Lung (tissue), 12 donors: ENCODE measurements around the gene TMEM132A. TPM values are rescaled to one million over a fixed set of nuclear protein-coding genes. Genes with fewer than 3 reads are reported as not detected.
"Not testable (repeated sequence)": the region's sequence is repeated elsewhere in the genome, so short reads cannot be mapped to it uniquely, and the experiment has no call there.

ENCODE experiments used
- ATAC-seq: fragments of 200-7000 bp; cut with Tn5 transposase; one replicate; pipeline ENCODE4 v1.9.1; 2020; ENCODE audit warnings: moderate number of reproducible peaks; ENCODE audit not compliant: insufficient read depth, low FRiP score
- DNase-seq, 3 donors: peaks; one replicate each; pipeline ENCODE4 v3.0.0-alpha.2; 2013 to 2017
- H3K27ac ChIP-seq, 2 donors: one replicate each; pipeline ENCODE4 v1.5.1; 2013; ENCODE audit warnings: mild to moderate bottlenecking in 2 of 2, moderate library complexity in 2 of 2, control low read depth in 1 of 2, inconsistent platforms in 1 of 2, low read depth in 1 of 2, low read length in 1 of 2
- H3K27me3 ChIP-seq, 3 donors: one replicate each; pipeline ENCODE4 v1.5.1; 2013; ENCODE audit warnings: low read length in 2 of 3; ENCODE audit not compliant: control insufficient read depth in 3 of 3, insufficient read depth in 3 of 3
- H3K36me3 ChIP-seq, 4 donors: one replicate each; pipeline ENCODE4 v1.5.1; 2013; ENCODE audit warnings: low read length in 4 of 4, mild to moderate bottlenecking in 1 of 4, moderate library complexity in 1 of 4; ENCODE audit not compliant: control insufficient read depth in 4 of 4, insufficient read depth in 4 of 4
- H3K4me1 ChIP-seq, 5 donors: one replicate each; pipeline ENCODE4 v1.5.1; 2013; ENCODE audit warnings: low read length in 5 of 5, mild to moderate bottlenecking in 2 of 5, moderate library complexity in 1 of 5; ENCODE audit not compliant: control insufficient read depth in 5 of 5, insufficient read depth in 5 of 5
- H3K4me3 ChIP-seq: one replicate; pipeline ENCODE4 v1.5.1; 2013; ENCODE audit warnings: mild to moderate bottlenecking, control low read depth, moderate library complexity
- H3K9ac ChIP-seq, 2 donors: one replicate each; pipeline ENCODE4 v1.5.1; 2013; ENCODE audit warnings: low read length in 2 of 2, control low read depth in 1 of 2; ENCODE audit not compliant: insufficient read depth in 1 of 2
- H3K9me3 ChIP-seq, 4 donors: one replicate each; pipeline ENCODE4 v1.5.1; 2013; ENCODE audit warnings: low read length in 3 of 4, mild to moderate bottlenecking in 1 of 4, moderate library complexity in 1 of 4; ENCODE audit not compliant: control insufficient read depth in 4 of 4, insufficient read depth in 3 of 4
- CTCF ChIP-seq: IDR thresholded peaks from 2 replicates; pipeline ENCODE4 v1.5.1; 2012; ENCODE audit warnings: mild to moderate bottlenecking; ENCODE audit errors: control extremely low read depth, extremely low read depth
- WGBS, 2 donors: extraction: QIAGEN DNeasy Blood & Tissue Kit; methylation state at CpG; one replicate each; pipeline ENCODE4 v1.1.7; 2013; 5-methylcytosine and 5-hydroxymethylcytosine counted together
- polyA plus RNA-seq, 2 donors: library from polyadenylated mRNA; stranded (reverse); fragments of 200-250 nt; gene quantifications; one replicate each; pipeline ENCODE4 v1.2.1, GENCODE V29; 2013
- total RNA-seq, 2 donors: library from RNA; depleted of rRNA in 1 of 2; stranded (reverse); fragments of >200 nt in 1 of 2; gene quantifications; one replicate each; pipeline ENCODE4 v1.2.1, GENCODE V29; 2014 to 2021
- donor health status: control.
- donor health status: control.
- donor health status: Bipolar disorder and iron deficiency.
- donor health status: healthy.
- donor health status: DM: yes; HTN: yes; CAD: no.

The TMEM132A gene
- total and polyA plus RNA-seq, 4 donors: 6.7 to 20.5 (median 17.5) TPM

DNA sequence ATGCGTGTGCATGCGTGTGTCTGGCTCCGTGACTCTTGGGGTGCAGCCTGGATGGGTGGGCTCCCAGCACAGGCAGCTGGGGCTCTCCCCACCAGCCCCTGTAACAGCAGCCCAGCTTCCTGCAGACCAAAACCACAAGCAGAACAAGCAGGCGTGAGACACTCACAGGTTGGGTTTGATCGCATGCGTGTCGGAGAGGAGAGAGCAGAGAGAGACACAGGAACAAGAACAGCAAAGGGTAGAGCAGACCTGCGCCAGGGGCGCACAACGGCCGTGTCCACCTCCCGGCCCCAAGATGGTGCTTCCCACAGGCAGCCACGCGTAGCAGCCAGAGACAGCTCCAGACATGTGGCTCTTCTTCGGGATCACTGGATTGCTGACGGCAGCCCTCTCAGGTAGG lies 47.3 kb downstream of the TMEM132A start, which contains the start of gene CD6:
TSS of gene CD6 (plus strand) at position 161 of the 400 bp plus-strand sequence. CDS start at position 347, 186 bp downstream.
- H3K36me3 ChIP-seq: no peaks in the 10 kb centered on the region
- TF ChIP-seq CTCF: no peak
- H3K4me3 ChIP-seq: no peak within 1 kb of the TSS
- no peak within 1 kb of the TSS for H3K27ac ChIP-seq
- no peak within 1 kb of the TSS for H3K9ac ChIP-seq
- H3K27me3 ChIP-seq: no peaks in the 10 kb centered on the region
- DNase-seq: no peak
- no peak for ATAC-seq
- no peaks in the 10 kb centered on the region for H3K4me1 ChIP-seq
- H3K9me3 ChIP-seq: no peaks in the 10 kb centered on the region
- WGBS, 2 donors: 44 to 76% methylated on average over 16 of the region's 16 CpGs

GRCh38 chr11:60972182-60973030 lies 48.1 kb downstream of the TMEM132A start:
- no peak for ATAC-seq
- Histone ChIP-seq H3K9me3 (no peaks in the 10 kb centered on the region), H3K4me1 (no peaks in the 10 kb centered on the region), H3K36me3 (no peaks in the 10 kb centered on the region), H3K27me3 (no peaks in the 10 kb centered on the region), H3K27ac (no peak overlapping the region), H3K9ac (no peak overlapping the region), H3K4me3 (no peak overlapping the region)
- TF ChIP-seq CTCF: no peak
- DNase-seq: no peak
- 82 to 85% methylated on average over 15 of the region's 15 CpGs for WGBS, 2 donors

DNA sequence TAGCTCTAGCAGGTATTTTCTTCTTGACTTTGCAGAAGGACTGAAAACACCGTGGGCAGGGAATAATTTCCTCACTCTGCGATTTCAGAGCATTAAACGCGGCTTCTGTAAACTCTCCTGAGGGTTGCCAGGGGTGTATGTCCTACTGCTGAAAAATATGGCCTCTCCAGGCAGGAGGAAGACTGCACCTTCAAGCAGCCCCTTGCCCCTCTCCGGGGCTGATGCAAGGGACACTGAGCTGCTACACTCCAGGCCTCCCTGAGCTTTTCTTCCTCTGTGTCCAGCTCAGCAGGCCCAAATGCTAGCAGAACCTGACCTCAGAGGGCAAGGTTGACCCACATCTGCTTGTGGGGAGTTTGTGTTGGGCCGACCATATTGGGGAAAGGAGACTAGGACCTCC lies 49.4 kb downstream of the TMEM132A start:
- DNase-seq: no peak
- no peaks in the 10 kb centered on the region for H3K4me1 ChIP-seq
- TF ChIP-seq CTCF: no peak
- WGBS, 2 donors: 83 to 93% methylated on average over 6 of the region's 6 CpGs
- H3K27ac ChIP-seq: no peak overlapping the region
- ATAC-seq: no peak
- H3K9me3 ChIP-seq: no peaks in the 10 kb centered on the region
- H3K4me3 ChIP-seq: no peak overlapping the region
- no peak overlapping the region for H3K9ac ChIP-seq
- H3K36me3 ChIP-seq: no peaks in the 10 kb centered on the region
- H3K27me3 ChIP-seq: no peaks in the 10 kb centered on the region

DNA sequence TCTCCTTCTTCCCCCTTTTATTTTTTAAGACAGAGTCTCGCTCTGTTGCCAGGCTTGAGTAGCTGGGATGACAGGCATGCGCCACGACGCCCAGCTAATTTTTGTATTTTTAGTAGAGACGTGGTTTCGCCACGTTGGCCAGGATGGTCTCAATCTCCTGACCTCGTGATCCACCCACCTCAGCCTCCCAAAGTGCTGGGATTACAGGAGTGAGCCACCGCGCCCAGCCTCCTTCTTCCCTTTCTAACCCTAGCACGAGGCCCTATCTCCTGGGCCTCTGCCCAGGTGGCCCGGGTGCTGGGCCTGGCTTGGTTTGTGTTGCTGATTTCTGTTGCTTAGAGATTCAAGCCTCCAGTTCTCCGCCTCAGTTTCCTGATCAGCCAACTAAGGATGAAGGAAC lies 50.1 kb downstream of the TMEM132A start:
- ATAC-seq, H3K9me3 ChIP-seq, H3K36me3 ChIP-seq, H3K4me1 ChIP-seq, H3K9ac ChIP-seq, DNase-seq, H3K27me3 ChIP-seq, H3K27ac ChIP-seq, H3K4me3 ChIP-seq: not testable (repeated sequence)
- 83 to 89% methylated on average over 13 of the region's 13 CpGs for WGBS, 2 donors
